HG03097 (cell line): ENCODE data around the gene PLEKHD1.

Source experiments
- ATAC-seq: cut with Tn5 transposase; IDR thresholded peaks from one replicate; pipeline ENCODE4 v1.9.1; 2021; ENCODE audit not compliant: unreplicated experiment, low FRiP score

Gene PLEKHD1

DNA sequence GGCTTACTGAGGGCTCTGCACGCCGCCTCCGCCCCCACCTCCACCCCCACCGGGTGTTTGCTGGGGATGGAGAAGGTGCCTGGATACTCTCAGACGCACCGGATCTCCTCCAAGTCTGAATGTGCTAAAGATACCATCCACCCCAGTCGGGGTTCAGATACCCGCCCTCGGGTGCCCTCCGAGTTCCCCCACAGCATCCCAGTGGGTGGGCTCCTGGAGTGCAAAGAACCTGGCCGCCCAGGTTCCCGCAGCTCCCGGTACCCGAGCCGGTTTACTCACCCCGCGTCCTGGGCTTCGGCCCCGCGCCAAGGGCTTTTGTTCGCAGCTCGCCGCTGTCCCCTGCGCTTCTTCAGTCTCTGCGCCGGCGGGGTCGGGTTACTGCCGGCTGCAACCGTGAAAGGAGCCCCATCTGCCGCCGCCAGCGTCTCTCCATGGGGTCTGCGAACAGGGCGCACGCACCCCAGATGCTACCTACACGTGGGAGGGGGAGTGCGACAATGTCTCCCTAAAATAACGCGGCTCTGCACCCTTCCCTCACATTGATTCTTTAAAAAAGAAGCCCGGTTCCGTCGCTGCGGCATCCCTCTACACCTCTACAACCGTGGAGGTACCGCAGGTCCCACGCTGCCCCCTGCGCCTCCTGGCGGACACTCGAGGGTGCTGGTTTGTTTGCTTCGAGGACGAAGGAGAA lies 89.9 kb downstream of the PLEKHD1 start, which contains the start of gene CCDC177:
TSS of gene CCDC177 (minus strand) at position 609 of the 691 bp plus-strand sequence. CDS start 1,249 bp downstream, outside the sequence.
- no peak for ATAC-seq

DNA sequence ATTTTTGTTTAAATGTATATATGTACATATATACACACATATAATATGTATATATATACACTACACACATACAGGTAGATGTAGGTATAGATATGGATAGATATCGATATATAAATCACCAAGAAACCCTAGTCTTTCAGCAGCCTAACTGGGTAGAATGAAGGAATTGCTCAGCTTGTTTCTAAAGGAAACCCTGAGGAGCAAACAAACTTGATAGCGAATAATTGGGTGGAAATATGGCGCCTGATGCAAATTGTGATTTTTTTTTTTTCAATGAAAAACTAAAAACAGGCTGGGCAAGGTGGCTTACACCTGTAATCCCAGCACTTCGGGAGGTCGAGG lies 90.4 kb downstream of the PLEKHD1 start:
- no peak for ATAC-seq

DNA sequence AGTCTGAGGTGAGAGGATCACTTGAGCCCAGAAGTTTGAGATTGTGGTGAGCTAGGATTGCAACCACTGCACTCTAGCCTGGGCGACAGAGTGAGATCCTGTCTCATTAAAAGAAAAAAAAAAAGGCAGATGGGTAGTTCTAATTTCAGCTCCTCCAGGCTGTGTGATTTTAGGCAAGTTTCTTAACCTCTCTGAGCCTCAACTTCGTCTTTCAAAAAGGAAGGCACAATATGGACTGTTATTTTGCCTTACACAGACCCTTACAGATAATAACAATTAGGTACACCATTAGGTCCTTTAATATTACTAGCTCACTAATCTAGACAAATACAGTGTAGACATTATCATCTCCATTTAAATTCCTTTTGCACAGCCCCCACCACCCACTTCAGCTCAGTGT lies 94.9 kb downstream of the PLEKHD1 start:
- no peak for ATAC-seq

DNA sequence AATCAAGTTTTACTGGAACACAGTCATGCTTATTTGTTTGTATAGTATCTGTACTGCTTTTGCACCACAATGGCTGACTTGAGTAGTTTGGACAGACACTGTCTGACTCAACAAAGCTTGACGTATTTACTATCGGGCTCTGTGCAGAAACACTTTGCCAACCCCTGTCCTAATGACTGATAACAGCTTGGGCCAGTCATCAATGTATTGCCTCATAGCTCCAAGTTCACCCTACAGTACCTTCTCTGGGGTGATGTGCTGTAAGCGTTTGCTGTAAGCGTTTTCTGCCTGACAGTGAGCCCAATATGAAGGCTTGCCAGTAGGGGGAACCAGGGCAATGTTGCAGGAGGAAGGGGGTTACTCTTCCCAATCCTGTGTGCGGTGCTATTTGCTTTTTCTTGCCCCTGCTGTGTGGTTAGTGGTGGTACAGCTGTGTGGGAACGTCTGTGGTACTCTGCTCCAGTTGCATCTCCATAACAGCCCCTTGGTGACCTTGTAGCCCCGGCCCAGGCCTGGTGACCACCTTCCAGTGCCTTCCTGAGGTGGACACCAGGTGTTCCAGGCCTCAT lies 95.6 kb downstream of the PLEKHD1 start:
- no peak for ATAC-seq
